IMR-90 (cell line): ENCODE measurements around the gene RBM45. TPM values are rescaled to one million over a fixed set of nuclear protein-coding genes. Genes with fewer than 3 reads are reported as not detected.
A peak's percentile ranks its signal among the peaks of the same experiment; 100 is the strongest.

Source experiments
- ATAC-seq: fragments of 200-7000 bp; cut with Tn5 transposase; 2 replicates; pipeline ENCODE4 v1.9.1; 2020; ENCODE audit warnings: low read depth, mild to moderate bottlenecking, moderate library complexity
- BruUV-seq: library from RNA; stranded (reverse); fragments of 400-500 nt; replicated peaks from 2 replicates; lab custom pipeline; 2021; lab: Mats Ljungman, UMichigan
- CTCF ChIA-PET: fragments of 300-600 bp; formaldehyde crosslinking; extraction: SDS; loops from one replicate; lab custom pipeline; 2021; ENCODE audit warnings: antibody characterized with exemption; lab: Yijun Ruan, JAX
- POLR2A ChIA-PET: fragments of 300-600 bp; sonication (Branson Sonifier 250); formaldehyde crosslinking; loops from one replicate; lab custom pipeline; 2022; ENCODE audit warnings: antibody characterized with exemption; ENCODE audit not compliant: unreplicated experiment; lab: Charles Lee
- DNase-seq: peaks from one replicate; pipeline ENCODE4 v3.0.0; 2013
- H2AFZ ChIP-seq: replicated peaks from 2 replicates; pipeline ENCODE3; 2013; ENCODE audit warnings: low read length, mild to moderate bottlenecking; ENCODE audit not compliant: poor library complexity
- H2AK5ac ChIP-seq: 2 replicates; pipeline ENCODE4 v1.6.1; 2013; ENCODE audit warnings: low read depth, low read length, inconsistent platforms
- H2AK9ac ChIP-seq: replicated peaks from 2 replicates; pipeline ENCODE3; 2013; ENCODE audit warnings: mild to moderate bottlenecking, low read depth, low read length, moderate library complexity; ENCODE audit not compliant: poor library complexity
- H2BK120ac ChIP-seq: 2 replicates; pipeline ENCODE4 v1.6.1; 2013; ENCODE audit warnings: low read depth, low read length, inconsistent platforms
- H2BK15ac ChIP-seq: 3 replicates; pipeline ENCODE4 v1.6.1; 2013; ENCODE audit warnings: low read depth, low read length, inconsistent platforms
- H2BK20ac ChIP-seq: 2 replicates; pipeline ENCODE4 v1.6.1; 2013; ENCODE audit warnings: low read depth, mild to moderate bottlenecking, inconsistent platforms, low read length, moderate library complexity
- H2BK5ac ChIP-seq: 2 replicates; pipeline ENCODE4 v1.6.1; 2013; ENCODE audit warnings: mild to moderate bottlenecking, low read depth, low read length, inconsistent platforms; ENCODE audit not compliant: poor library complexity, severe bottlenecking
- H3K14ac ChIP-seq: replicated peaks from 2 replicates; pipeline ENCODE4 v1.6.1; 2013; ENCODE audit warnings: low read depth, low read length, inconsistent platforms
- H3K18ac ChIP-seq: 2 replicates; pipeline ENCODE4 v1.6.1; 2013; ENCODE audit warnings: low read depth, low read length, control low read depth
- H3K23ac ChIP-seq: 2 replicates; pipeline ENCODE4 v1.6.1; 2013; ENCODE audit warnings: low read depth, low read length, inconsistent platforms
- H3K27ac ChIP-seq: 2 replicates; pipeline ENCODE4 v1.5.1; 2013; ENCODE audit warnings: mild to moderate bottlenecking, control low read depth, low read length; ENCODE audit not compliant: insufficient read depth
- H3K27me3 ChIP-seq: 2 replicates; pipeline ENCODE4 v1.6.1; 2013; ENCODE audit warnings: low read length; ENCODE audit not compliant: control insufficient read depth, insufficient read depth
- H3K36me3 ChIP-seq: 2 replicates; pipeline ENCODE4 v1.6.1; 2013; ENCODE audit warnings: low read length, mixed read lengths; ENCODE audit not compliant: control insufficient read depth, insufficient read depth
- H3K4ac ChIP-seq: 2 replicates; pipeline ENCODE4 v1.6.1; 2013; ENCODE audit warnings: low read depth, low read length, inconsistent platforms
- H3K4me1 ChIP-seq: 2 replicates; pipeline ENCODE4 v1.6.1; 2013; ENCODE audit warnings: low read length, mixed read lengths; ENCODE audit not compliant: control insufficient read depth, insufficient read depth
- H3K4me2 ChIP-seq: 2 replicates; pipeline ENCODE4 v1.6.1; 2013; ENCODE audit warnings: low read depth, mild to moderate bottlenecking, control low read depth, low read length, moderate library complexity
- H3K4me3 ChIP-seq: 2 replicates; pipeline ENCODE4 v1.5.1; 2013; ENCODE audit warnings: low read depth, mild to moderate bottlenecking, control low read depth, low read length, moderate library complexity; ENCODE audit not compliant: insufficient read depth
- H3K56ac ChIP-seq: 2 replicates; pipeline ENCODE4 v1.6.1; 2013; ENCODE audit warnings: low read length, inconsistent platforms; ENCODE audit not compliant: insufficient read depth; ENCODE audit errors: extremely low read depth
- H3K79me1 ChIP-seq, 2 experiments: 2 replicates each; pipeline ENCODE4 v1.6.1; 2013; ENCODE audit warnings: low read length in 2 of 2, inconsistent platforms in 1 of 2, low read depth in 1 of 2
- H3K9ac ChIP-seq: 2 replicates; pipeline ENCODE4 v1.6.1; 2013; ENCODE audit warnings: low read depth, low read length, control low read depth
- H3K9me1 ChIP-seq: 2 replicates; pipeline ENCODE4 v1.6.1; 2013; ENCODE audit warnings: low read length, inconsistent platforms; ENCODE audit not compliant: insufficient read depth
- H3K9me3 ChIP-seq: 2 replicates; pipeline ENCODE4 v1.6.1; 2013; ENCODE audit warnings: low read length; ENCODE audit not compliant: control insufficient read depth, insufficient read depth
- H4K20me1 ChIP-seq: 2 replicates; pipeline ENCODE4 v1.6.1; 2013; ENCODE audit warnings: low read length, inconsistent platforms; ENCODE audit not compliant: insufficient read depth
- H4K5ac ChIP-seq: 2 replicates; pipeline ENCODE4 v1.6.1; 2013; ENCODE audit warnings: mild to moderate bottlenecking, low read depth, low read length, control low read depth
- H4K8ac ChIP-seq, 2 experiments: 2 replicates each; pipeline ENCODE4 v1.6.1; 2013; ENCODE audit warnings: low read depth in 2 of 2, low read length in 2 of 2, control low read depth in 1 of 2, inconsistent platforms in 1 of 2
- H4K91ac ChIP-seq: 2 replicates; pipeline ENCODE4 v1.6.1; 2013; ENCODE audit warnings: low read depth, low read length, inconsistent platforms; ENCODE audit not compliant: insufficient read depth
- BHLHE40 ChIP-seq: fragments of 150-350 bp; IDR thresholded peaks from 2 replicates; pipeline ENCODE4 v1.6.1; 2016; ENCODE audit warnings: mild to moderate bottlenecking, low read depth, low read length
- CEBPB ChIP-seq: IDR thresholded peaks from 2 replicates; pipeline ENCODE4 v1.6.1; 2012; ENCODE audit warnings: low read depth, low read length, improper control_type of control experiment
- CHD1 ChIP-seq: IDR thresholded peaks from 2 replicates; pipeline ENCODE4 v1.6.1; 2012; ENCODE audit warnings: low read depth, low read length, improper control_type of control experiment
- CTCF ChIP-seq: conservative IDR thresholded peaks from 2 replicates; pipeline ENCODE4 v1.5.1; 2012; ENCODE audit warnings: mild to moderate bottlenecking, low read depth, low read length, improper control_type of control experiment
- ELK1 ChIP-seq: fragments of 150-350 bp; IDR thresholded peaks from 2 replicates; pipeline ENCODE4 v1.6.1; 2016; ENCODE audit warnings: low read depth, mild to moderate bottlenecking, low read length, moderate library complexity, borderline replicate concordance
- FOS ChIP-seq: fragments of 150-350 bp; IDR thresholded peaks from 2 replicates; pipeline ENCODE4 v1.6.1; 2016; ENCODE audit warnings: low read depth, low read length
- MAFK ChIP-seq: IDR thresholded peaks from 2 replicates; pipeline ENCODE4 v1.6.1; 2012; ENCODE audit warnings: low read depth, low read length, improper control_type of control experiment
- MAZ ChIP-seq: IDR thresholded peaks from 2 replicates; pipeline ENCODE4 v1.6.1; 2012; ENCODE audit warnings: low read depth, mild to moderate bottlenecking, low read length, improper control_type of control experiment, moderate library complexity, borderline replicate concordance
- MXI1 ChIP-seq: IDR thresholded peaks from 2 replicates; pipeline ENCODE4 v1.6.1; 2012; ENCODE audit warnings: low read depth, mild to moderate bottlenecking, low read length, moderate library complexity, borderline replicate concordance
- NFE2L2 ChIP-seq: fragments of 150-350 bp; IDR thresholded peaks from 2 replicates; pipeline ENCODE4 v1.6.1; 2016; ENCODE audit warnings: low read depth, mild to moderate bottlenecking, low read length
- POLR2A ChIP-seq: IDR thresholded peaks from 2 replicates; pipeline ENCODE4 v1.6.1; 2012; ENCODE audit warnings: mild to moderate bottlenecking, low read depth, low read length
- RAD21 ChIP-seq: IDR thresholded peaks from 2 replicates; pipeline ENCODE4 v1.6.1; 2012; ENCODE audit warnings: low read length, improper control_type of control experiment
- RCOR1 ChIP-seq: IDR thresholded peaks from 2 replicates; pipeline ENCODE4 v1.6.1; 2012; ENCODE audit warnings: mild to moderate bottlenecking, low read length, improper control_type of control experiment; ENCODE audit not compliant: insufficient replicate concordance
- SMC3 ChIP-seq: fragments of 150-350 bp; IDR thresholded peaks from 2 replicates; pipeline ENCODE4 v1.6.1; 2016; ENCODE audit warnings: low read depth, mild to moderate bottlenecking, antibody characterized with exemption, low read length, moderate library complexity
- USF2 ChIP-seq: fragments of 150-350 bp; IDR thresholded peaks from 2 replicates; pipeline ENCODE4 v1.6.1; 2017; ENCODE audit warnings: mild to moderate bottlenecking, antibody characterized with exemption, low read length, low read depth
- WGBS, 2 experiments: methylation state at CpG; one replicate each; pipeline versions ENCODE4 v1.1.5 to v1.1.7; 2013; ENCODE audit warnings: missing lambda C conversion rate in 2 of 2; ENCODE audit not compliant: insufficient read length in 1 of 2; ENCODE audit errors: extremely low coverage in 2 of 2; 5-methylcytosine and 5-hydroxymethylcytosine counted together
- dilution Hi-C: fragments of 300-500 bp; cut with HindIII; formaldehyde crosslinking; loops from one replicate; pipeline ENCODE4 v1.14.3; 2018; ENCODE audit warnings: low sequenced_read_pairs; ENCODE audit not compliant: unreplicated experiment
- in situ Hi-C: fragments of 300-500 bp; cut with MboI; formaldehyde crosslinking; loops from 3 replicates; pipeline ENCODE4 v1.14.3; 2019; ENCODE audit warnings: low sequenced_read_pairs, inconsistent platforms, mixed read lengths
- intact Hi-C: fragments of 100-400 bp; cut with micrococcal nuclease; formaldehyde crosslinking; loops from 2 replicates; pipeline ENCODE4 v1.10.0; 2022
- polyA plus RNA-seq, 3 experiments: library from polyadenylated mRNA; depleted of rRNA; stranded (reverse); fragments of >200 nt; gene quantifications; 2 replicates each; pipeline ENCODE4 v1.2.3, GENCODE V29; 2012; ENCODE audit warnings: low replicate concordance in 1 of 3
- total RNA-seq: library from RNA; depleted of rRNA; stranded (reverse); fragments of >200 nt; gene quantifications from 2 replicates; pipeline ENCODE4 v1.2.3, GENCODE V29; 2012

Gene RBM45
- total and polyA plus RNA-seq, 2 of the 4 experiments (the other 2 are of a cell fraction), result 10.3 to 17.9 TPM

DNA sequence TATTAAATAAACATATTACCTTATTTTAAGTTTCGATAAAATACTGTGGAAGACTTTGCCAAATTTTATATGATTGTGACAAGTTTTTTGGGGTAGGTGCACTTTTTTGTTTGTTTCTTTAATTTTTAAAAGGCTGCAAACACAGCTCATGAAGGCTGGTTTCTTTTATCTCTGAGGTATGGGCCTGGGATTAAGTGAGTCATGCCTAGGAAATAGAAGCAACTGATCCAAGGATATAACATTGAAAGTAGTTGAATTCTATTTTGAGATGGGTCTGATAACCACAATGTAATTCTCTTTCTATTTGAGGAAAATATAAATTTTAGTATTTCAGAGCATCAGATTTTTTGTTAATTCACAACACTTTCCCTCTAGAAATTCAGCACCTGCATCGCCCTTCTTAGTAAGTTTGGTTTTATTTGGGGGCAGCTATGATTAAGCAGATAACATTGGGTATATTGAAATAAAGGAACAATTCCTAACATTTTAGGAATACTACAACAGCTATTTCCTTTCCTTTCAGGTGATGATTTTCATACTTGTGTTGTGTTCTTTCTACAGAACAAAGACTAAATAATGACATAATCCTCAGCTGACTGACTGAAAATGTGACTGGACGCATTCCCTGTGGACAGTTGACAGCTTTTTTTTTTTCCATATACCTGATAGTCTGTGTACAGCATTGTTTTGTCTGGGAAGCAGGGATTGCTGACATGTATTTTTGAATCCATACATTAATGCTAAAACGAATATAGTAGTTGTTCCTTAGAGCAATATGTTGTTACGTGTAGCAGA is 16.8 kb downstream of the RBM45 start:
- no peak overlapping the region for H3K27ac ChIP-seq
- POLR2A ChIA-PET, result no interaction called here
- TF ChIP-seq FOS, result no peak
- no peak for TF ChIP-seq RCOR1
- no peak for TF ChIP-seq SMC3
- no peak for TF ChIP-seq CTCF
- no peak for TF ChIP-seq MXI1
- no peak for TF ChIP-seq CEBPB
- TF ChIP-seq NFE2L2, result no peak
- no peak for TF ChIP-seq ELK1
- no peak for TF ChIP-seq POLR2A
- TF ChIP-seq MAFK, result no peak
- no peak for TF ChIP-seq CHD1
- TF ChIP-seq USF2, result no peak
- no peak for TF ChIP-seq BHLHE40
- TF ChIP-seq MAZ, result no peak
- TF ChIP-seq RAD21, result no peak

More for the DNA sequence above, 16.8 kb downstream of the RBM45 start:
- Histone ChIP-seq H3K79me1 (no peaks in the 10 kb centered on the region), H2BK120ac (no peak overlapping the region), H3K4ac (no peak overlapping the region), H3K27me3 (no peaks in the 10 kb centered on the region), H2AFZ (no peak overlapping the region), H2AK5ac (no peak overlapping the region), H2BK20ac (no peak overlapping the region), H4K8ac (no peak overlapping the region), H3K9me1 (no peaks in the 10 kb centered on the region), H3K4me2 (no peak overlapping the region), H4K20me1 (no peaks in the 10 kb centered on the region), H3K9ac (no peak overlapping the region), H3K14ac (no peak overlapping the region), H3K36me3 (peaks cover 3% of the 10 kb centered on the region; the same call in 1 of the 2 replicates), H3K4me1 (peaks cover 5% of the 10 kb centered on the region), H3K9me3 (no peaks in the 10 kb centered on the region), H4K91ac (no peak overlapping the region), H2BK5ac (no peak overlapping the region), H3K56ac (no peak overlapping the region), H4K5ac (no peak overlapping the region), H3K18ac (no peak overlapping the region), H3K4me3 (no peak overlapping the region), H3K23ac (no peak overlapping the region), H2AK9ac (no peak overlapping the region), H2BK15ac (no peak overlapping the region)
- intact Hi-C loops (no loop called here), dilution Hi-C loops (no loop called here), in situ Hi-C loops (no loop called here)
- DNase-seq (peak; percentile 32), ATAC-seq (no peak)
- CTCF ChIA-PET, result interaction anchor here (0.7 to 3.4 kb wide), 4 partner anchors 11 to 285 kb away, joined by 3 to 11 read pairs (median 4); partner anchors contain the start of gene RBM45
- WGBS, 2 experiments, result no CpG with 5 or more reads among the region's 5 CpGs
- BruUV-seq, result no TSS peak
